ENCODE measurements around the gene UPP2. TPM values are rescaled to one million over a fixed set of nuclear protein-coding genes. Genes with fewer than 3 reads are reported as not detected.

Gene UPP2
- polyA plus RNA-seq, 1 donor from 2014 or later = 0.12 TPM

DNA sequence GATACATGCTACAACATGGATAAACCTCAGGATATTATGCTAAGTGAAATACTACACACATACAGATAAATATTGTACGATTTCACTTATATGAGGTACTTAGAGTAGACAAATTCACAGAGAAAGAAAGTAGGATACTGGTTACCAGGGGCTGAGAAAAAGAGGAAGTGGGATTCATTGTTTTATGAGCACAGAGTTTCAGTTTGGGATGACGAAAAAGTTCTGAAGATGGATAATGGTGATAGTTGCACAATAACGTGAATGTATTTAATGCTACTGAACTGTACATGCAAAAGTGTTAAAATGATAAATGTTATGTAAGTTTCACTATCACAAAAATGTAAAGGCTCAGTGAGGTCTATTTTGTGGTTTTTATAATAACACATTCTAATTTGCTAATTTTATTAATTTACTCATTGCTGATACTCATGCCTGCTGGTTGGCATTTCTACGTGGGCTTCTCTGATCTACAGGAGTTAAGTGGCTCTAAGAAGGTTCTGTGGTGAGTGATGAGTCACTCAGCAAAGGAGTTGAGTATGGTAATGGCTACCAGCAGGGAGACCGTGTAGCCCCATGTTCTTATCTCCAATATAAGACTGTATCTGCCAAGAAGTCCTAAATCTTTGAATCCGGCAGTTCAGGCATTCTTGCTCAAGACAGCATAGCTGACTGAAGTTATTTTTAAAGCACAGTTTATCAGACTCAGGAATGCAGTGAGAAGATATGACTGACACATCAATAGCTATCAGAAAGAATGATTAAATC lies 41.1 kb downstream of the UPP2 start:
- Histone ChIP-seq H3K36me3 (ENCODE audit: insufficient read depth, low read length) (no peaks in the 10 kb centered on the region), H2AFZ (ENCODE audit: low read depth, low read length) (no peak overlapping the region), H3K4me2 (ENCODE audit: low read length) (no peak overlapping the region), H3K79me2 (replicated peaks; ENCODE audit: insufficient read depth, low read length) (no peaks in the 10 kb centered on the region), H3F3A (ENCODE audit: insufficient read depth, low read length, poor library complexity, severe bottlenecking) (no peaks in the 10 kb centered on the region), H3K9me3 (ENCODE audit: low read length) (no peaks in the 10 kb centered on the region), H3K27ac (ENCODE audit: low read length) (no peak overlapping the region), H3K9ac (ENCODE audit: low read length) (no peak overlapping the region), H3K4me3 (ENCODE audit: low read length) (no peak overlapping the region), H4K20me1 (ENCODE audit: insufficient read depth) (no peaks in the 10 kb centered on the region), H3K9me2 (ENCODE audit: insufficient read depth, low read length) (no peaks in the 10 kb centered on the region), H3K27me3 (ENCODE audit: insufficient read depth, low read depth, low read length) (no peaks in the 10 kb centered on the region)
- TF ChIP-seq POLR2AphosphoS5 (IDR thresholded peaks at IDR 0.05) (no peak), TAF1 (IDR thresholded peaks at IDR 0.05; ENCODE audit: low read depth) (no peak), CTCF (IDR thresholded peaks at IDR 0.05; ENCODE audit: poor library complexity, severe bottlenecking) (no peak), SMC3 (conservative IDR thresholded peaks at IDR 0.05; ENCODE audit: poor library complexity) (no peak), RAD21 (conservative IDR thresholded peaks at IDR 0.05) (no peak), EP300 (conservative IDR thresholded peaks at IDR 0.05; ENCODE audit: poor library complexity, severe bottlenecking) (no peak), REST (IDR thresholded peaks at IDR 0.05; ENCODE audit: borderline replicate concordance) (no peak), MXI1 (conservative IDR thresholded peaks at IDR 0.05; ENCODE audit: poor library complexity, severe bottlenecking) (no peak), EZH2 (IDR thresholded peaks at IDR 0.05; ENCODE audit: borderline replicate concordance, insufficient read depth, low read length, poor library complexity, severe bottlenecking) (no peak)

DNA sequence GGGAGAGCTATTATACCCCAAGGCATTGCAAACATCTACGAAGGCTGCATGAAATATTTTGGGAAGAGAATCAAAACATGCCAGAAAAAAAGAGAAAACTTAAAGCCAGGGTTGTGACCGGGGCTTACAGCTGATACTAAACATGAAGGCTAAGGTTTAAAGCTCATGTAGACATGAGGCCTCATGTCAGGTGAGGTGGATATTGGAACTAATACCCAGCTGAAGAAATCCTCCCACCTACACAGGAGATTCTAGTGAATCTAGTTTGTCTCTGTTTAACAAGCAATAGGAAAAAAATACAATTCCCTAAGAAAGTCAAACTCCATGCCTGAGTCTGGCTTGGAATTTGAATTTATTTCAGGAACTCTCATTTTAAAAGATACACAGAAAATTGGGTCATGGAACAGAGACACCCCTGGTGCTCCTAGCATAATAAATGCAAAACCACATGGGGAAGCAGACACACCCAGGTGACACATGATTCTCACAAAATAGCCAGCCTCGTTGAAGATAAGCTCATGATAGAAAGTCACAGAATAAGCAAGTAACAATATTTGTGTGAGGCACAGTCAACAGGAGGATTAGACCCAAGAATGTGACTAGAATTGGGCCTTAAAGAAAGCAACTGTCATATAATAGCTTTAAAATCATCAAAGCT lies 42.2 kb downstream of the UPP2 start:
- Histone ChIP-seq H3K27me3 (ENCODE audit: insufficient read depth, low read depth, low read length) (no peaks in the 10 kb centered on the region), H3K27ac (ENCODE audit: low read length) (no peak overlapping the region), H3K9me2 (ENCODE audit: insufficient read depth, low read length) (no peaks in the 10 kb centered on the region), H3K9me3 (ENCODE audit: low read length) (no peaks in the 10 kb centered on the region), H3K4me3 (ENCODE audit: low read length) (no peak overlapping the region), H3K4me2 (ENCODE audit: low read length) (no peak overlapping the region), H2AFZ (ENCODE audit: low read depth, low read length) (no peak overlapping the region), H3K36me3 (ENCODE audit: insufficient read depth, low read length) (no peaks in the 10 kb centered on the region), H3F3A (ENCODE audit: insufficient read depth, low read length, poor library complexity, severe bottlenecking) (no peaks in the 10 kb centered on the region), H3K79me2 (replicated peaks; ENCODE audit: insufficient read depth, low read length) (no peaks in the 10 kb centered on the region), H3K9ac (ENCODE audit: low read length) (no peak overlapping the region), H4K20me1 (ENCODE audit: insufficient read depth) (no peaks in the 10 kb centered on the region)
- TF ChIP-seq TAF1 (IDR thresholded peaks at IDR 0.05; ENCODE audit: low read depth) = no peak
- TF ChIP-seq EP300 (conservative IDR thresholded peaks at IDR 0.05; ENCODE audit: poor library complexity, severe bottlenecking) = no peak
- no peak for TF ChIP-seq EZH2 (IDR thresholded peaks at IDR 0.05; ENCODE audit: borderline replicate concordance, insufficient read depth, low read length, poor library complexity, severe bottlenecking)
- no peak for TF ChIP-seq POLR2AphosphoS5 (IDR thresholded peaks at IDR 0.05)
- TF ChIP-seq RAD21 (conservative IDR thresholded peaks at IDR 0.05) = no peak
- TF ChIP-seq REST (IDR thresholded peaks at IDR 0.05; ENCODE audit: borderline replicate concordance) = no peak
- no peak for TF ChIP-seq SMC3 (conservative IDR thresholded peaks at IDR 0.05; ENCODE audit: poor library complexity)
- no peak for TF ChIP-seq MXI1 (conservative IDR thresholded peaks at IDR 0.05; ENCODE audit: poor library complexity, severe bottlenecking)
- no peak for TF ChIP-seq CTCF (IDR thresholded peaks at IDR 0.05; ENCODE audit: poor library complexity, severe bottlenecking)
